Putamen (tissue), 1 donor: Measurements from ENCODE around the gene SPAAR.
"Not testable (repeated sequence)": the region's sequence is repeated elsewhere in the genome, so short reads cannot be mapped to it uniquely, and the experiment has no call there.

ENCODE experiments used
- DNase-seq: peaks from one replicate; pipeline ENCODE4 v3.0.0-alpha.2; 2016; ENCODE audit warnings: low spot score

Gene SPAAR

DNA sequence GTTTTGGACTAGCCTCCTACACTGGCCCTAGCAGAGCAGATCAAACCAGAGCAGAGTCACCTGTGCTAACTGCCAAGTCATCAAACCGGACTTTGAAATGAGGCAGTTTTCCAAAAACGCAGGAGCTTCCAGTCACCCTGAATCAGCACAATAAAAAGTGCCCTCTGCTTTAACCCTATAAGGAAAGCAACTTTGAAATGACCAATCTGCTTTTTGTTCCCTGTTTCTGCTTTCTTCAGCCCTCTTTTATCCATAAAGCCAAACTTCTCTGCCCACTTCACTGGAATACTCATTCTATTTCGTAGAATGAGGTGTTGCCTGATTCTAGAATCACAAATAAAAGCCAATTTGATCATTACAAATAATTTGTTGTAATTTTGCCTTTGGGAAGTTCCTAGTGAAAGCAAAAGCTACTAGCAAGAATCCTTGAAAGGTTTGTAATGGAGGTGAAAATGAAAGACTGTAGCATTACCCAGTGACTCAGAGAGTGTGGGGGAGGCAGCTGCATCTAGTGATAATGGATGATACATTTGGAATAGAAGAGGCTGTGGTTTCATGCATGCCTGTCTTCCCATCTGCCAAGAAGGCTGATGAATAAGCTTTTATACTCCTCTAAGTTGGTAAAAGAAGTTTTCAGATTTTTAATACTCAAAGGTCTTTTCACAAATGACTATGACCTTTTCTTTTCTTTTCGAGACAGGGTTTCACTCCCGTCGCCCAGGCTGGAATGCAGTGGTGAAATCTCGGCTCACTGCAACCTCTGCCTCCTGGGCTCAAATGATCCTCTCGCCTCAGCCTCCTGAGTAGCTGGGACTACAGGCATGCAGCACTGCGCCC lies 14.9 kb downstream of the SPAAR start:
- peak; percentile 70 for DNase-seq

DNA sequence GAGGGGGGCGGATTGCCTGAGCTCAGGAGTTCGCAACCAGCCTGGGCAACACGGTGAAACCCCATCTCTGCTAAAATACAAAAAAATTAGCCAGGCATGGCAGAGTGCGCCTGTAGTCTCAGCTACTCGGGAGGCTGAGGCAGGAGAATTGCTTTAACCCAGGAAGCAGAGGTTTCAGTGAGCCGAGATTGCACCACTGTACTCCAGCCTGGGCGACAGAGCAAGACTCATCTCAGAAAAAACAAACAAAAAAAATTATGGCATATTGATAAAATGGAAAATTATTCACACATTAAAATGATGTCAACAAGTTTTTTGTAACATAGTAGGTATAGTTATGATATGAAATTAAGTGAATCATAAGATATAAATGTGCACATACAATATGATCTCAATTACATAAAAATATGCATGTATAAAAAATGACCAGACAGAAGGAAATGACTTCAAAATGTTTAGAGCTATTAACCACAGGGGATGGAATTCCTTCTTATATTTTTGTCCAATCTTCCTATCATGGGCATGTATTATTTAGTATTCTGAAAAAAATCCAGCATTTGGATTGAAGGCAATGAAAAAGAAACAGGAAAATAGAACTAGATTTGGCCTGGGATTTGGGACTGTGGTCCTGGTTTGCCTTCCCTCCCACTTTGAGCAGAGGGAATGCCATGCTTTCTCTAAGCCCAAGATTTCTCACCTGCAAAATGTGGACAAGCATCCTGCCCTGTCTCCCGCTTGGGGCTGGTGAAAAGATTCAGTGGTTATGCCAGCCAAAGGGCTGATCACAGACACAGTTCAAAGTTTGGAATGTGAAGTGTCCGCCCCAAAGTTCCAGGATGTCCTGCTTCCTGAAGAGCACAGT lies 19.5 kb downstream of the SPAAR start:
- no peak for DNase-seq

DNA sequence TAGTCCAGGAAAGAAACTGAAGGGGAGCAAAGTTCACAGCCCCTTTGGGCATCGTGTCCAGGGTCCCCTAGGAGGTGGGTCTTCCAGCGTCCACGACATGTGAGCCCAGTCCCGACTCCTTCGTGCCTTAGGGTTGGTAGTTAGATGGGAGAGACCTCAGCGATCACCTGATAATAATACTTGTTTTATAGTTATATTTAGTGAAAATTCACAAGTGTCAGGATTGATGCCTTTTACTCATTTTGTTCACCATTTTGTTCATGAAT lies 20.1 kb downstream of the SPAAR start:
- DNase-seq = no peak

DNA sequence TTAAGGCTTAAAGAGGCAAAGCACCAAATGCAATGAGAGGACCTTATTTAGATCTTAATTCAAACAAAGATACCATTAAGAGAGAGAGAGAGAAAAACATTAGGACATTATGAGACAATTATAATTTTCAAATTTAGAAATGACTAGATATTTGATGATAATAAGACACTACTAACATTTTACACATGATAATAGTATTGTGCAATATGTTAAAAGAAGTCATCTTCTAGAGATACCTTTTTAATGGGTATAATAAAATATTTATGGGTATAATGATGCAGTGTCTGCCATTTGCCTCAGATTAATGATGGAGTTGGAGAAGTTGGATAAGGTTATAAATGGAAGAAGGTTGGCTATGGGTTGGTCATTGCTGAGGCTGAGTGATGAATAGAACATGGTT lies 21.2 kb downstream of the SPAAR start:
- DNase-seq = no peak

DNA sequence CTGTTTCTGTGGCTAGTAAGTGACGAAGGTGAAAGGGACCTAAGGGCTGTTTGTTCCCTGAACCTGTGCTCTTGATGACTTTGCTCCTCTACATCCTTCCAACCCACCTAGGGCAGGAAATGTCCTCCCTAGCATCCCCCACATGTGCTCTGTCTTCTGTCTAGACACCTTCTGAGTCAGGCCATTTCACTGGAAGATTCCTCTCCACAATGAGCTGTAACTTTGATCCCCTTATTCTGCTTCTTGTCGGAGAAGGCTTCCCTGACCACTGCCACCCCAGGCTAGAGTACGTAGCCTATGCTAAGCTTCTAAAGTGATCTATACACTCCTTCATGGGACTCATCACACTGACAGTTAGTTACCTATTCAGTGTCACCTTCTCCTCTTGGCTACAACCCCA lies 21.7 kb downstream of the SPAAR start:
- no peak for DNase-seq

DNA sequence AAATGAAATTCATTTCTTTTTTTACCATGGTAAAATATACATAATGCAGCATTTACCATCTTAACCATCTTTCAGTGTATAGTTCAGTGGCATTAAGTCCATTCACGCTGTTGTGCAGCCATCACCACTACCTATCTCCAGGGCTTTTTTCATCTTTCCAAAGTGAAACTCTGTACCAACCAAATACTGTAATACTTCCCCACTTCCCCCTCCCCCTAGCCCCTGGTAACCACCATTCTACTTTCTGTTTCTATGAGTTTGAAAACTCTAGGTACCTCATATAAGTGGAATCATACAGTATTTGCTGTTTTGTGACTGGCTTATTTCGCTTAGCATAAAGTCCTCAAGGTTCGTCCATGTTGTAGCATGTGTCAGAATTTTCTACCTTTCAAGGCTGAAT lies 23.4 kb downstream of the SPAAR start:
- DNase-seq = no peak

DNA sequence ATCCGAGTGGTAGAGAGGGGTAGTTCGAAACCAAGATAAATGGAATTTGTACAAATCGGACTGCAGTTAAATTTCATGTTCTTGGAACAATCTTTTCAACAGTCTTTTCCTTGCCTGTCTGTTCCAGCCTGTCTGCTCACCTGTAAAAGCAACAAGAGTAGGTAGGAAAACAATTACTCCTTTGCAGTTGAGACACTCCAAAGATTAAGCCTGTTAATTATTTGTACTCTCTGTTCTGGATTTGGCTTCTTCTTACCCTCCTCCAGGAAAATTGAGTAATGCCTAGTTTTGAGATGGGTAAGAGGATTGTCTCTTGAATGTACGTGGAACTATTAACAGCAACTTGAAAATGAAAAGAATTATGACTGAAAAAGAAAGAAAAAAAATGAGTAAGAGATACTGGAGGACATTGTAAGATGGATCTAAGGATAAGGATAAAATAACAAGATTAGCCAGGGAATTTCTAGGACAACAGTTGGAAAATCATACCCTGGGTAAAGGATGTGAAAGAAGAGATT lies 24.3 kb downstream of the SPAAR start:
- no peak for DNase-seq

DNA sequence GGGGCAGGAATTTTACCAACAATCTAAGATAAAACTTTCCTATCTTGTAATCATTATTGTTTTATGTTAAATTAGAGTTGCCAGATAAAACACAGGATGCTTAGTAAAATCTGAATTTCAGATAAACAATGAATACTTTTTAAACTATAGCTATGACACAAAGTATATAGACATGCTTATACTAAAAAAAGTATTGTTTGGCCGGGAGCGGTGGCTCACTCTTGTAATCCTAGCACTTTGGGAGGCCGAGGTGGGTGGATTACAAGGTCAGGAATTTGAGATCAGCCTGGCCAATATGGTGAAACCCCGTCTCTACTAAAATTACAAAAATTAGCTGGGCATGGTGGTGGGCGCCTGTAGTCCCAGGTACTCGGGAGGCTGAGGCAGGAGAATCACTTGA lies 24.8 kb downstream of the SPAAR start:
- DNase-seq = not testable (repeated sequence)

DNA sequence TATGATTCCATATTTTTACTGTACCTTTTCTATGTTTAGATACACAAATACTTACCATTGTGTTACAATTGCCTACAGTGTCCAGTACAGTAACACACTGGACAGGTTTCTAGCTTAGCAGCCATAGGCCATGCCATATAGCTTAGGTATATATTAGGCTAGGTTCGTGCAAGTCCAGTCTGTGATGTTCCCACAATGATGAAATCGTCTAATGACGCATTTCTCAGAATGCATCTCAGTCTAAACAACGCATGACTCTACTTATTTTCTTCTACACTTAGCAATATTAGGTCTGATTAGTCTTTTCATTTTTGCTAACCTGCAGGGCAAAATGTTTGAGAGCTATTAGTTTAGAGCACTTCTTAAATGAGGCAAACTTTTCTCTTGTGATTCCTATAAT lies 26.0 kb downstream of the SPAAR start:
- no peak for DNase-seq

DNA sequence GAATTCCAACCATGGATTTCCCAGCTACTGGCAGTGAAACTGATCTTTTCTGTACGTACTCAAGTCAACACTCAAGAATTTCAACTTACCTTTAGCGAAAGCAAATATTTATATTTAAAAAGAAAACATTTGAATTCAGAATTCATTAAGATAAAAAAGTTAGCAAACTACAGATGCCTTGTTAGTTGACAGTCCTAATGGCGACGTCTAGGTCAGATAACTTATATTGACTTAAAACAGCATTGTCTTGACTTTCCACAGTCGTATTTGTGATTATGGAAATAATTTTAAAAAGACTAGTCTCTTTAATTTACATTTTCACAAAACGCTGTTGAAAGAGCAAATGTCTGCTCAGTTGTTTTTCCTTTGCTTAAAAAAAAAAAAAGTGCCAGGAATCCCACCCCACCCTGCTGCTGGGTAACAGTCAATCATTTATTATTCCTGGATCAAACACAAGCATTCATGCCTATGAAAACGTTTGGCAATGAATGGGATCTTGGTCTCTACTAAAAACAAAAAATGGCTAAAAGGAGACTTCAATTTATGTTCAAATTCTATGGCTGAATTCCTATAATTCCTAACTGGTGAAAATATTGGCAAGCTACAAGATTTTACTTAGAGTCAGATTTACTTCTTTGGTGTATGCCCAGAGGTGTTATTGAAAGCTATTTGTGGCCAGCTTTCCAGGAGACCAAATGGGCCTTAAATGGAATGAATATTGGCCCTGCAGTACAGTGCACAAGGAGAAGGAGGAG lies 26.6 kb downstream of the SPAAR start:
- no peak for DNase-seq

DNA sequence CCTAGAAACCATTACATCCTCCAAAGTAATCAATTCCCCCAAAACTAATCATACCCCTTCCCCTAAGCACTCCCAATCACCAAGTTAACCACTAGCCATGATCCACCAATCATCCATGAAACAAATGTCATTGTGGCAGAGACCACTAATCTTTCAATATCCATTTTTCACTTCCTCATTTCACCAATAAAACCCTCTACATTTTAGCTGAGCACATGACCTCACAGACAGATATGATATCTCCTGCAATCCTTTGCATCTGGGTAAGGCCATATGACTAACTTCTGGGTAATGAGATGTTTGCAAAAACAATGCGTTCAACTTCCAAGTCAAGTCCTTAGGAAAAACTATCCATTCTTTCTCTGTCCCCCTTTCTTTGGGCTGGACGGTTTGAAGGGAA lies 27.9 kb downstream of the SPAAR start:
- no peak for DNase-seq

DNA sequence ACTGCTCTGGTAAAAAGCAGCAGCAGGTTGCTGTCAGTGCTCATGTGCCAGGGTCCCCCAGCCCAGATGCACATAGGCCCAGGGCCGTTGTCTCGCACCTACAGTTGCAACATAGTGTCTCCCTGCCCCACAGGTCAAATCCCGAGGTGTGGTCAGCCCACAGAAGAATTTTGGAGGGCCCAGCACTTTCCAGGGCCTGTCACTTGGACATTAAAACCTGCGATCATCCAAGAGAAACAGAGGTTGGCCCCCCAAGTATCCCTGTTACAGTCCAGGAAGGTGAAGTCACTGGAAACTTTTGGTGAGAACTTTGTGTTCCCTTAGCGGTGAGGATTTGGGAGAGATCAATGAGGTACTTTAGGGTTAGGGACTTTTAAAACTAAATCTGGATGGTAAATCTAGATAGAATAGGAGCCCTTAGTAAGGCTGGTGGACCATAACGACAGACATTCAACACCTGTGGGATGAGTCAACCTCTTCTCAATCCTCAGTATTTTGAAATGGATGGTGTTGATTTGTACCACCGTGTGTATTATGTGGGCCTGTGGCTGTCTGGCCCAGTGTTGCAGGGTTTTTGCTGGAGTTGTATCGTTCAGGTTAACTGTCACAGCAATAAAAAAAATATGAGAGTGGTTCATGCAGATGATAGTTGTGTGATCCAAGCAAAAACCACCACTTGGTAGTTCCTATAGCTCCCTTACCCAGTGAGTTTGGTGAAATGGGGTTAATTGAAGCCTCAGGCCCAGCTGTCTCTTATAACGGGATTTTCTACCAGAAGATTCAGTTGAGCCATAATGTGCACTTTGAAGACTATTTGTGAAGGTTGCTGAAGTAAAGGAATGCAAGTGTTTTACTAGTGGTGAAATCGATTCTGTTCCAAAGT lies 29.4 kb downstream of the SPAAR start:
- DNase-seq = no peak

DNA sequence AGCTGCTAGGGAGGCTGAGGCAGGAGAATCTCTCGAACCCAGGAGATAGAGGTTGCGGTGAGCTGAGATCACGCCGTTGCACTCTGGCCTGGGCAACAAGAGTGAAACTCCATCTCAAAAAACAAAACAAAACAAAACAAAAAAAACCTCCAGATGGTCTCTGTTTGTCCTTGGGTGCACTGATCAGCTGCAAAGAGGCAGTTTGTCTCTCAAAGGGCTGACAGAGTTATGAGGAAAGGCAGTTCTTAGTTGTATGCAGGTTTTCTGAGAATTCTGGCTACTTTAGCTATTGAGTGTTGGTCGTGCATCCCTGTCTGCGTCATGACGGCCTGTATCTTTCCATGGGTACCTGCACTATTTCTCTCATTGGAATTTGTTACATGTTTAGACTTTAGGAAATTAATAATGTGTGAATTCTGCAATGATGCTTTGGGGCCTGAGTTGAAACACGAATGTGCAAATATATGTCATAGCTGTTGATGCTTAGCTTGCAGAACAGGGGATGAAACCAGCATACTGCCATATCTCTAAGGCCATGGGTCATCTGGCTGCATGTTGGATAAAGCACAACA lies 30.5 kb downstream of the SPAAR start:
- no peak for DNase-seq

DNA sequence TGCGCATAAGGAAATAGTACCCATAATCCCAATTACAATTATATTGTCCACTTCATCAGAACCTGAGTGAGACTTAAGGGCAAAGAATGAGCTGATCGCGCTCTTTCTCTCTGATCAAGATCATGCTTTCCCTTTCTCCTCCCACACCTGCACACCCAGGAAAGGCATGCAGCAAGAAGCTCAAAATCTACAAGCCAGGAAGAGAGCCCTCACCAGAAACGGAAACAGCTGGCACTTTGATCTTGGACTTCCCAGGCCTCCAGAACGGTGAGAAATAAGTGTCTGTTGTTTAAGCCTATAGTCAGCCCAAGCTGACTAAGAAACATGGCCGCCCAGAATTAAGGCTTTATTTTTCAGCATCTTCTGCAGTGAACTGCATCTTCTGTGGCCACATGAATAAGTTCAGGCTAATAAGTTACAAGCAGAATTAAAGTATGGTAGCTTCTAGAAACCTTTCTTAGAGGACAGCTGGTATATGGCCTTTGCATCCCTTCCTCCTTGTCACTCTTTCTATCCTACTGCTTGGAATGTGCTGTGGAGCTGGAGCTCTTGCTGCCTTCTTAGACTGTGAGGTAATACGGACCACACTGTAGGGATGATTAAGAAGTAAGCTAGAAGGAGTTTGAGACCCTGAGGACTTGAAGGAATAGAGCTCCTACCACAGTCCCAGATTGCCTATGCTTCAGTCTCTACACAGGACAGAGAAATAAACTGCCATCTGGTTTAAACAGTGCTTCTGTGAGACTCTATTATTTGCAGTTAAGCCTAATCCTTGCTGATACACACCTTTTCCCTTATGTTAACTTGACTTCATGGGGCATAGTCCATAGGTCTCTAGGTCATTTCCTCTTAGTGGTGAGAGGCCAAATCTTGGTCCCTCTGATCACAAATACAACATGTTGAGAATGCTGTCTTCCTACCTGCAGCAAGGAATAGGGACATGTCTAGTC lies 31.4 kb downstream of the SPAAR start:
- DNase-seq = no peak

DNA sequence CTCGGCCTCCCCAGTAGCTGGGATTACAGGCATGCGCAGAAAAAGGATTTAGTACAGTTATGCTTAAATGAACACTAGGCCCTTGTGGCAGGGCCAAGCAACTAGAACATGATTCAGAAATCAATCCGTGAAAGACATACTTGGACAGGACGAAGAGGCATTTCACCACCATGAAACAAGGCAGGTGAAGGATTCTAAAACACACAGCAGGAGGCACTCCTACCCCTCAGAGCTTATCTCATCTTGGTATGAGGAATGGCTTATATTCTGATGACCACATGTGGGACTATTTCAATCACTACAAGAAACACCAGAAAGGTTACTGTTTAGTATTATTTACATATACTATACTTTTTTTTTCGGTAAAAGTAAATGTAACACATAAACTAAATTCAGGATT lies 33.0 kb downstream of the SPAAR start:
- no peak for DNase-seq

DNA sequence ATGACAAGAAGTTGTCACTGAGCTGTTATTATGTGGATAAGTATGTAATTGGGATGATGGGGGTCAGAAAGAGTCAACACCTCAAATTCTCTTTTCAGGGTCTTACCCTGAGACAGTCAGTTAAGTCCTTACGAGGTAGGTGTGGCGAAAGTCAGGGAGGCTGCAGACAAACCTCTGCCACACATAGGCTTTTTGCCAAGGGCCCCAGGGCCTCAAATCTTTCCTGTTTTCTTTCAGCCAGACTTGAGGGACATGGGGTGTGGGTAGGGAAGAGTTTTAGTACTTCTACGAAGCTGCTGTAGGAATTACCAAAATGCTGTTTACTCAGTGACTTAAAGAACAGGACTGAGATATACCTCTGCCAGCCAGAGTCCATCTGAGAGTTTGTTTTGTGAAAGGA lies 34.9 kb downstream of the SPAAR start:
- DNase-seq = no peak

DNA sequence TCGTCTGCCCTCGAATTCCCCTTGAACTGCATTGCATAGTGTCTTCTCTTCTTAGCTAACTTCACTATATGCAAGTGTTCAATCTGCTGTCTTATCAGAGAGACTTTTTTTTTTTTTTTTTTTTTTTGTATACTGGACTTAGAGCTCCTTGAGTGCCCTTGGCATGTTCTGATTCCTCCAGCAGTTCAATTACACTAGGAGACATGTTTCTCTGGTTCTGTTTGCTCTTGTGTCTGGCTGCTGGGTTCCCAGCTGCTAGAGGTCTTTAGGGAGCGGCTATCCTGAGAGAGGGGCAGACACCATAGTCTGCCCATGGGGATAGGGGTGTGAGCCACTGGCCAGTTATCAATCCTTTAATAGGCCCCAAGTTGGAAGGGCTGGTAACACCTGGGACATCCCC lies 35.6 kb downstream of the SPAAR start:
- DNase-seq = no peak

DNA sequence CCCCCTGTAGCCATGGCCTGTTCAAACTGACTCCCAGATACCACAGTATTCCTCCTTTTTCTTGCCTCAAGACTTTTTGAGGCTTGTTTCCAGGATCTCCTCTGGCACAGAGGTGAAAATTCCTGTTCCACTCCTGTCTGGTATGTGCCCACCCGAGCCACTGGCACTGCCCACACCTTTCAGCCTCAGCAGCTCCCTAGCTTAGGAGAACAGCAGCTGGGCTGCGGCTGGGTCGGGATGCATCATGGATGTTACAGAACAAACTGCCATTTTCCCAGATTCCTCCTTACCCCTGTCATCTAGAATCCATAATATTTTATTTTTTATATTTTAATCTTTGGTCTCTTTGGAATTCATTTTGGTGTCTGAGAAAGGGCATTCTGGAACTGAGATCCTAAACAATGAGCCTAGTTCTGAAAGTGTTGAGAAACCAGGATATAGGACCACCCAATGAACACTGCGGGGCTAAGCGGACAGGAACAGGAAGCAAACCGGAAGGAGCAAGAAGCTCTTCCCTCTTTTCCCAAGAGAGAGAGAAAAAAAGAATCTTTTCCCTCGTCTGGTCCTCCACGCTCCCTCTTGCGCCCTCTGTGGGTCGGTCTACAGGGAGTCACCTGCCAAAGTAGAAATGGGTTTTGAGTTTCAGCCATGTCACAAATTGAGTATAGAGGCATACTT lies 36.2 kb downstream of the SPAAR start:
- DNase-seq = peak; percentile 53

DNA sequence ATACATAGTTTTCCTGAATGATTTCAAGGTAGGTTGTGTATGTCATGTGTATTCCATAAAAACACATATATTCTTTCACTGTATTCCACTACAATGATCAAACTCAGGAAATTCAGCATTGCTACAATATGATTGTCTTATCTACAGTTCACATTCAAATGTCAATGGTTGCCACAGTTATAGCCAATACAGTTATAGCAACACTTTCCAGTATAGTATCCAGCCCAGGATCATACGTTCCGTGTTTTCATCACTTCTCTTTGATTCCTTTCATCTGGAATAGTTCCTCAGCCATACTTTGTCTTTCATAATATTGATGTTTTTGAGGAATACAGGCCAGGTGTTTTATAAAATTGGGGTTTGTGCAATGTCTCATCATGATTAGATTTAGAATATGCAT lies 39.2 kb downstream of the SPAAR start:
- no peak for DNase-seq

DNA sequence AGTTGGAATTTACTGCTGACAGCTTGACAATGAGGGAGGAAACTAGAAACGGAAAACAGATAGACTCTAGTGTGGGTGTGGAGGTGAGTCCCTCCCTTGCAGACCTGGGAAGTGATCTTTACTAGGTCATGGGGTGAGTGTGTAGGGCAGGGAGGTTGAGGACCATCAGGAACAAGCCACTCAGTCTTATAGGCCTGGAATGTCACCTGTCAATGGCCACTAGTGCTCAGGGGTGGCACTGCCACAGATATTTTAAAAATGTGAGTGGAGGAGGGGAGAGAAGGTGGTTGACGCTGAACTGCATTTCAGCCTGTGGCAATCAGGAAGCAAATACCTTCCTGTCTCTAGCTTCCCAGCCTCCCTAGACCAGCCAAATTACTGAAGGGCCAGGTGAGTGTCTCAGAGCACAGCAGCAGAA lies 39.6 kb downstream of the SPAAR start:
- no peak for DNase-seq
